A375 (cell line): ENCODE measurements around the gene TMA16. TPM values are rescaled to one million over a fixed set of nuclear protein-coding genes. Genes with fewer than 3 reads are reported as not detected.

Source experiments
- total RNA-seq: library from RNA; depleted of rRNA; stranded (reverse); fragments of >200 nt; shearing (Covaris generic); gene quantifications from 2 replicates; pipeline ENCODE4 v1.2.3, GENCODE V29; 2014; rRNA removed

TMA16 gene
- total RNA-seq = 54.2 and 62.6 TPM in 2 replicates

DNA sequence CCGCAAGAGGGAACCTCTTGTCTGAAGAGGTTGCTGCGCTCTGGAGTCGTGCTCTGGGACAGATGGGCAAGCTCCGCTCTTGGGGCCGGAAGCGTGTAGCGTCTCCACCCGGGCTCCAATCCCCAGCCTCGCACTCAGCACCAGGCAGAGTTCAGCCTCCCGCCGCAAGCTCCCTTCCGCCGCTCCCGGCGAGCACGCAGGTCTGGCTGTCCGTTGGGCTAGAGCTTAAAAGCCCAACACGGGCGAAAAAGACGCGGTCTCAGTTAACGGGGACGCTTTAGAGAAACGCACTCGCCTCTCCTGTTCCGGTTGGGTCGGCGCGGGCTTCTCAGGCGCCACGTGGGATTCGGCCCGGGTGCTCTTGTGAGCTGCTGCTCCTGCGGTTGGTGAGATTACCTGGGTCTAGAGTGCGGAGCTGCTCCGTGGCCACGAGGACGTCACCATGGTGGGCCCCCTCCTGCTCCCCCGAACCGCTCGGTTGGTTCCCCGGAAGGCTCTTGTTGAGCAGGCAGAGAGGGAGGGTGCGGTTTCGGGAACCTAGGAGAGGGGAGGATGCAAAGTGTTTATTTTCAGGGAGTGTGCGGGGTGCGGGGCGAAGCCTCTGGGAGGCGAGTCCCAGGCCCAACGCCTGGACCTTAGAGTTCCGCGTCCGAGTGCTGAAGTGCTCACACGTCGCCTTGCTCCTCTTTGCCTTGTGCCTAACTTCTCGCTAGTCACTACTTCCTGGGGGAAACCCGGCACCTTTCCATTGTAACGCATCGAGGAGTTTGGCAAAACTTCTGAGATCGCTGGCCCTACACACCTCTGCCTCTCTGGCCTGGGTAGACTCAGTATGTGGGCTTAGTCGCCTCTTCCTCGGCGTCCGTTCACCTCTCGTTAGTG is at the start of gene TMA16:
TSS of gene TMA16 (plus strand) at position 331 of the 882 bp plus-strand sequence. CDS start at position 443, 112 bp downstream.

DNA sequence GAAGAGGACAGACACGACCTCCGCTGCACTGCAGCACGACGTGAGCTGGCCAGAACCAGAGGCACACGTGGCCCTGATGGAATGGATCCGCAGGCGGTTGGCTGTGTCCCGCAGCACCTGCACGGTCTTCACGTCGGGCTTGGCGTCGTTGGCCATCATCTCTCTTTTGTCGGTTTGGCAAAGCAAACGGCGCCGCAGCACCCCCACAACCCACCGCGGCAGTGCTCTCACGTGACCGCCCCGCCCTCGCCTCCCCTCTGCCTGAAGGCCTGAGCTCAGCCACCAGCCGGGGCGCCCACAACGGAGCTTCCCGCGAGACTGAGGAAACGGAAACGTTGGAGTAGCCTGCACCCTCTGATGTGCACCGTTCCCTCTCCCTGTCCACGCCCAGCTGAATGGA is 20.9 kb upstream of the TMA16 start, which contains the start of gene TKTL2:
TSS of gene TKTL2 (minus strand) at position 179 of the 400 bp plus-strand sequence. CDS start at position 159, 20 bp downstream.

Other genes starting within 250 kb of the TMA16 start
- gene NPY1R, start 162.1 kb upstream of the TMA16 start, total RNA-seq = 0.15 and 0.45 TPM in 2 replicates
- not detected in 2 replicates for gene NPY5R, start 150.8 kb upstream of the TMA16 start, total RNA-seq
- not detected in 2 replicates for gene TKTL2, start 20.9 kb upstream of the TMA16 start, total RNA-seq